ENCODE results near the gene PAQR5.

The PAQR5 gene

DNA sequence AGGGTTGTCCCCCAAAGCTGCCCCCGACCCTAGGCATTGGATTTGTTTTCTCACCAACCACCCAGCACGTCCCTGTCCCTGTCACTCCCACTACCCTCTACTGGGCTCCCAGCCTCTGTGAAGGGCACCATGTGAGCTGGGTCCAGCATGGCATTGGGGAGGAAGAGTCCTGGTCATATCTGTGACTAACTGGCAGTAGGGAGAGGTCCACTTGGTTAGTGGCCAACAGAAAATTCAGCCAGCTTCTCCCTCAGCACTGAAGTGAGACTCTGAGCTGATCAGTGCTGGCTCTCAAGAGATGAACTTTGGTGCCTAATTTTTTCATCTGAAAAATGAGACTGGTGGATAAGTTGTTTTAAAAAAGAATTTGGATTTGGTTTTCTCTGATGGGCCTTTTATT lies 104.1 kb downstream of the PAQR5 start:
- in situ Hi-C loops (cut with MboI; ENCODE audit: low pct_unique_long_range_greater_than_20kb, low sequenced_read_pairs, unreplicated experiment), result no loop called here
- TF ChIP-seq, protein P1, sequence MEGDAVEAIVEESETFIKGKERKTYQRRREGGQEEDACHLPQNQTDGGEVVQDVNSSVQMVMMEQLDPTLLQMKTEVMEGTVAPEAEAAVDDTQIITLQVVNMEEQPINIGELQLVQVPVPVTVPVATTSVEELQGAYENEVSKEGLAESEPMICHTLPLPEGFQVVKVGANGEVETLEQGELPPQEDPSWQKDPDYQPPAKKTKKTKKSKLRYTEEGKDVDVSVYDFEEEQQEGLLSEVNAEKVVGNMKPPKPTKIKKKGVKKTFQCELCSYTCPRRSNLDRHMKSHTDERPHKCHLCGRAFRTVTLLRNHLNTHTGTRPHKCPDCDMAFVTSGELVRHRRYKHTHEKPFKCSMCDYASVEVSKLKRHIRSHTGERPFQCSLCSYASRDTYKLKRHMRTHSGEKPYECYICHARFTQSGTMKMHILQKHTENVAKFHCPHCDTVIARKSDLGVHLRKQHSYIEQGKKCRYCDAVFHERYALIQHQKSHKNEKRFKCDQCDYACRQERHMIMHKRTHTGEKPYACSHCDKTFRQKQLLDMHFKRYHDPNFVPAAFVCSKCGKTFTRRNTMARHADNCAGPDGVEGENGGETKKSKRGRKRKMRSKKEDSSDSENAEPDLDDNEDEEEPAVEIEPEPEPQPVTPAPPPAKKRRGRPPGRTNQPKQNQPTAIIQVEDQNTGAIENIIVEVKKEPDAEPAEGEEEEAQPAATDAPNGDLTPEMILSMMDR (IDR thresholded peaks at IDR 0.05; ENCODE audit: extremely low read depth, insufficient read depth, missing control alignments), result no peak
- DNase-seq (ENCODE audit: low spot score), result no peak

DNA sequence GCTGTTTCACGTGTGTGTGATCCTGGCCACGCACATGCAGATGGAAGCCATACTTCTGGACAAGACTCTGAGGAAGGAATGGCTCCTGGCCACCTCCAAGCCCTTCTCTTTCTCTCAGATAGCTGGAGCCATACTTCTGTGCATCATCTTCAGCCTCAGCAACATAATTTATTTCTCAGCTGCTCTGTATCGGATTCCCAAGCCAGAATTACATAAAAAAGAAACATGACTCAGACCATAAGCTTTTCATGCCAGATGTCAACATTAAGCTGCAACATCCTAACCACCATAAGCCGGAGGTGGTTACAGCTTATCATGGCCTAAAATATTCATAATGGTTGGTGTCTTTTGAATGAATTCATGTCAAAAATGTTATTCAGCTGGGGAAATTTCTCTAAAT lies 104.9 kb downstream of the PAQR5 start:
- in situ Hi-C loops (cut with MboI; ENCODE audit: low pct_unique_long_range_greater_than_20kb, low sequenced_read_pairs, unreplicated experiment), result no loop called here
- no peak for DNase-seq (ENCODE audit: low spot score)
- TF ChIP-seq, protein P1 (IDR thresholded peaks at IDR 0.05; ENCODE audit: extremely low read depth, insufficient read depth, missing control alignments), result no peak

DNA sequence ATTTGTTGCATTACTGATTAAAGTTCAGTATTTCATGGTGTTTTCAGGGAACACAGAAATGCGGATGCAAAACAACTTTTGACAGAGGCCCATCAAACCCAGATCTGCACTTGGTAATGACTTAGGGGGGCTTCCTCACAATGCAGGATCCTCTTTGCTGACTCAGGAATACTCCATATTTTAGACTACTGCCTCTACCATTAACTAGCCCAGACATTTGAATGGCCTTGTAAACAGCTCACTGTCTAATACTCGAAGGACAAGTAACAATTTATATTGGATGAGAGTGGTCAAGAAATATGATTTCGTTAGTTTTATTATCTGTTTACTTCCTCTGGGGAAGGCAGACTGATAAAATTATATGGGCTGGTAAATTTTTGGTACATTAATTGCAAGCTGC lies 106.4 kb downstream of the PAQR5 start:
- in situ Hi-C loops (cut with MboI; ENCODE audit: low pct_unique_long_range_greater_than_20kb, low sequenced_read_pairs, unreplicated experiment), result no loop called here
- DNase-seq (ENCODE audit: low spot score), result no peak
- TF ChIP-seq, protein P1 (IDR thresholded peaks at IDR 0.05; ENCODE audit: extremely low read depth, insufficient read depth, missing control alignments), result no peak

DNA sequence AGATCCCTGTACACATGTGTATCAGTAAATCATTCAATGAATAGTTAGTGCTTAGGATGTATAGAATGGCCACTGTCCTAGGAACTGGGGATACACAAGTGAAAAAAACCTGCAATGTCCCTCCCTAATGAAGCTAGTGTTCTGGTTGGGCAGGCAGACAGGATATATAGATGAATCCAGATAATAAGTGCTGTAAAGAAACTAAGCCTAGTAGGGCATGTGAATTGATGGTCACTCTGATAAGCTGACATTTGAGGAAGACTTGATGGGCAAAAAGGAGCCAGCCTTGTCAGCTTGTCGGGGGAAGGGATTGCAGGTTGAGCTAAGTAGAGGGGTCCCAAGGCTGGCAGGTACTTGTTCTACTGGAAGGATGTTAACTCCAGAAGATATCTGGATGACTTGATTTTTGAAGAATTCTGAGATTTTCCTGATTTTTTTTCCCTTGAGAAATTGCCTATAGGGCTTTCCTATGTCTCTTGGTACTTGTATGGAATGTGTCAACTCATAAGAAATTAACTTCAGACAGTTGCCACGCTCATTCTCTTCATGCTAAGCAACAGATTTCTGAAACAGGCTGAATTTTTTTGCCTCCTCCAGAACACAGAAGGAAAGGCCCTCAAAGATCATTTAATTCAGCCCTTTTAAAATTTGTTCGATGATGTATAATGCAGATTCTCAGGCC lies 109.1 kb downstream of the PAQR5 start:
- no peak for DNase-seq (ENCODE audit: low spot score)
- TF ChIP-seq, protein P1 (IDR thresholded peaks at IDR 0.05; ENCODE audit: extremely low read depth, insufficient read depth, missing control alignments), result no peak
- in situ Hi-C loops (cut with MboI; ENCODE audit: low pct_unique_long_range_greater_than_20kb, low sequenced_read_pairs, unreplicated experiment), result no loop called here

DNA sequence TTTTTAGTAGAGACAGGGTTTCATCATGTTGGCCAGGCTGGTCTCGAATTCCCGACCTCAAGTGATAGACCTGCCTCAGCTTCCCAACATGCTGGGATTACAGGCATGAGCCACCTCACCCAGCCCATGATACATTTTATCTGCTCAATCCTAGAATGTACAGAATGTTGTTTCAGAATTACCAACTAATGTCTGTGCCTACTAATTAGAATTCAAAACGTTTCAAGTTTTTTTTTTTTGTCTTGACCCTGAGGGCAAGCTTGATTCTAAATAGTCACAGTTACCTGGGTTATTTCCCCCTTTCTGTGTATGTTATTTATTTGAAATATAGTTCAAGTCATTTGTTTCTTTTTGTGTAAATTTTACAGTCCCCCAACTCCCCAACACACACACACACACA lies 110.1 kb downstream of the PAQR5 start:
- no peak for DNase-seq (ENCODE audit: low spot score)
- TF ChIP-seq, protein P1 (IDR thresholded peaks at IDR 0.05; ENCODE audit: extremely low read depth, insufficient read depth, missing control alignments), result no peak
- in situ Hi-C loops (cut with MboI; ENCODE audit: low pct_unique_long_range_greater_than_20kb, low sequenced_read_pairs, unreplicated experiment), result no loop called here

DNA sequence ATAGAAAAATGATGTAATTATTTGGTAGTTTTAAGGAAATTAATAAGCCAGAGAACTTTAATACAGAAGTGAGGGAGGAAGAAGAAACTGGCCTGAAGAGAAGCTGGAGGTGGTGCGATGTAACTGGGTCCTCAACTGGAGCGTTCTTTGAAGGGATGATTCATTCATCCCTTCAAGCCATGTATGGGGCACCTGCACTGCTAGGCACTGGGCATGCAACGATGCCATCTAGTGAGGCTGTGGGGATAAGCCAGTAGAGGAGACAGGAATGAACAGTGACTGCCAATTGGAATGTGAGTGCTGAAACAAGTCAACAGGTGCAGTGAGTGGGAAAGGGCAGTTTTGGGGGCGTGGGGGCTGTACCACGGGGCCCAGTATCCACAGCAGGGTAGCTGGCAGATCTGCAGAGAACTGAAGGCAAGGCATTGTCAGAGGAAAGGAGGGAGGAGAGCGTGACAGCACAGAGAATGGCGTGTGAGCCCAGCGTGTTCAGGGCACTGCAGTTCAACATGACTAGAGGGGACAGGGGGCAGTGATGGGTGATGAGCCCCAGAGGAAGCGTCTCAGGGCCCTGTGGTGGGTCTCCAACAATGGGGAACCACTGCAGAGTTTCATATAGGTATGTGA lies 111.6 kb downstream of the PAQR5 start:
- in situ Hi-C loops (cut with MboI; ENCODE audit: low pct_unique_long_range_greater_than_20kb, low sequenced_read_pairs, unreplicated experiment), result no loop called here
- DNase-seq (ENCODE audit: low spot score), result no peak
- TF ChIP-seq, protein P1 (IDR thresholded peaks at IDR 0.05; ENCODE audit: extremely low read depth, insufficient read depth, missing control alignments), result no peak
